ENCODE measurements around the gene MAGEL2.
A peak's percentile ranks its signal among the peaks of the same experiment; 100 is the strongest.

MAGEL2 gene

DNA sequence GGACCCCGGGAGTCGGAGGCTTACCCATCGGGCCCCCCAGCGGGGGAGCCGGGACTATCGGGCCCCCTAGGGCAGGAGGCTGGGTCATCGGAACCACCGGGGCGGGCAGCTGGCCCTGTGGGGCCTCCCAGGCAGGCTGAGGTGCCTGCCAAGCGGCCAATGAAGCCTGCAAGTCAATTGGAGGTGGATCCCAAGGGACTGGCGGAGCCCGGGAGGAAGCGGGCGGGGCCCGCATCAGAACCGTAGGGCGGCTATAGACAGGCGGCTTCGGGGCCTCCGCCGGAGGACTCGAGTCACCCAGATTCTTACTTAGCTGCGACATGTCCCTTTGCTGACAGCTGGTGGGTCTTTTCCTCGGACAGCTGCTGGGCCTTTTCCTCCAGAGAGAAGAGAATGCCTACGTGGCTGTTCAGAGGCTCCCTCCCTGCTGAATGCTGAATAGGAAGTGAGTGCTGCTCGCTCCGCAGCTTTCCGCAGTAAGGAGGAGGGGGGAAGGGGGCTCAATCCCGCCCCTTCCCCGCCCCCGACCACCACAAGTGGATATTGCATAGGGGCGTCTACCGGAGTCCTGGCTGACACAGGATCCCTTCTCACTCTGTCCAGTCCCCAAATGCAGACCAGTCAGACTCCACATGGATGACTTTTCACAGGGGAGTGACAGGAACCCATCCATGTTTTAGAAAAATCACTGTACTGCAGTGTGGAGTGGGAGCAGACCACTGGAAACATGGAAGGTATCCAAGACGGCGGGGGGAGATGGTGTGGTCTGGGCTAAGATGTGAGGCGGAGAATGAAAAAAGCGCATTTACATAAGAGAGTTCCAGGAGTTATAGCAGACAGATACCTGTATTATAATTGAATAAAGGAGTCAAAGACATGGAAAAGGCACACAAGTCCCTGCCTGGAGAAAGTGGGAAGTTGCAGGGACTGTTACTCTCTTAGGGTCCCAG is at the start of gene MAGEL2:
Gene MAGEL2 (minus strand): TSS at position 447 of the 950 bp plus-strand sequence. CDS start 125 bp downstream, at position 322.
- no peak for DNase-seq

DNA sequence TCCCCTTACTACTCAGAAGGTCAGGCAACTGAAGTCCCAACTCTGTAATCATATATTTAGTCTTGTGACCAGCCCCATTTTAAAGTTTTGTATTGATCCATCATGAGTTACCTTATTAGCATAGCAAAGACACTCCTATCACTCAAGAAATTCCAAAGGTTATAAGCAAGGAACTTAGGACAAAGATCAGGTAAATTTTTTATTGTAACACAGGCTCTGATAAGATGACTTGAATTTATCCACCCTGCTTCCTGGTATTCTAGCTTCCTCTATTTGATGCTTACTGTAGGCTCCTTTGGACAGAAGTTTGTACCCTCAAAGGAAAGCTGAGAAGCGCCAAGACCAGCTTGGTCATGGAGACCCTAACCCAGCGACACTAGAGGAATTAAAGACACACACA is 47.6 kb upstream of the MAGEL2 start:
- no peak for DNase-seq

DNA sequence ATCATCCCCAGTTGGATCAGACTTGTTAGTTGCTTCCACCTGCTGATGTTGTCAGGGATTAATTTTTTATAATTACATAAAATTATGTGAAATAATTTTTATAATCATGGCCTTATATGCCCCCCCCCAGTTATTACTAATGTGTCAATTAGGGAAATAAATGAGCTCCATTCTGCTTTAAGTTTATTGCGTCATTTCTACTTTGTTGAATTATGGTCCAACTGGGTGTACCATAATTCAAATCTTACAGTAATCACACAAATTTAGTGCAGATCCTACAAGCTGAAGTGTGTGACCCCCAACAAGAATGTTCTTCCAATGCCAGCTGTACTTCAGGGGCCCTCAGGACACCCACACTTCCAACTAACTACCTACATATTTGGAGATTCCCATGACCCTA is 46.9 kb upstream of the MAGEL2 start:
- DNase-seq, result no peak

- DNase-seq, result no peak
Measured at GRCh38 chr15:23690450-23690852, 42.8 kb upstream of the MAGEL2 start.

- no peak for DNase-seq
Measured at GRCh38 chr15:23690015-23690414, 42.3 kb upstream of the MAGEL2 start.

GRCh38 chr15:23687143-23687470 is 39.4 kb upstream of the MAGEL2 start, which contains the start of gene NDN:
Gene NDN (minus strand): TSS chr15:23687305. CDS start chr15:23687217, 88 bp downstream.
- no peak for DNase-seq

GRCh38 chr15:23686466-23687142 is 38.9 kb upstream of the MAGEL2 start:
- DNase-seq, result no peak

GRCh38 chr15:23671481-23671880 is 23.8 kb upstream of the MAGEL2 start:
- no peak for DNase-seq

- DNase-seq, result no peak
Measured at GRCh38 chr15:23670970-23671369, 23.3 kb upstream of the MAGEL2 start.

DNA sequence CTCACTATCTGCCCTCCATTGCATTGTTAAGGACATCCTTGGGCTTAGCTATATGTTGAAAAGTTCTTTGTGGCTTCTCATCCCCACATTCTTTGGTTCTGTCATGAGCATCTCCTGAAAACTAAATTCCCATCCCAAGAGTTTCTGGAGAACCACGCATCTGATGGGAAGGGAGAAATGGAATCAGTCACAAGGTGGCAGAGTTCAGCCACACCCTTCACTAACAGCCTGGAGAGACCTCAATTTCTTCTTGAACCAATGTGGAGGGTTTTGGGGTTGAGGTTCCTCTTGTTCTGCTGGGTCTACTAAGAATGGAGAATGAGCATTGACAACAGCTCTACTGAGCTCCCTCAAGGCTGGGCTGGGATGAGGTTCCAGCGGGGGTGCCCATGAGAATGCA is 15.6 kb upstream of the MAGEL2 start:
- no peak for DNase-seq

- DNase-seq, result peak; percentile 35
Measured at GRCh38 chr15:23648920-23649515, 1.4 kb upstream of the MAGEL2 start.

GRCh38 chr15:23647001-23647295 is 719 bp downstream of the MAGEL2 start:
- DNase-seq, result no peak

GRCh38 chr15:23646165-23647000 is 1.3 kb downstream of the MAGEL2 start:
- no peak for DNase-seq

DNA sequence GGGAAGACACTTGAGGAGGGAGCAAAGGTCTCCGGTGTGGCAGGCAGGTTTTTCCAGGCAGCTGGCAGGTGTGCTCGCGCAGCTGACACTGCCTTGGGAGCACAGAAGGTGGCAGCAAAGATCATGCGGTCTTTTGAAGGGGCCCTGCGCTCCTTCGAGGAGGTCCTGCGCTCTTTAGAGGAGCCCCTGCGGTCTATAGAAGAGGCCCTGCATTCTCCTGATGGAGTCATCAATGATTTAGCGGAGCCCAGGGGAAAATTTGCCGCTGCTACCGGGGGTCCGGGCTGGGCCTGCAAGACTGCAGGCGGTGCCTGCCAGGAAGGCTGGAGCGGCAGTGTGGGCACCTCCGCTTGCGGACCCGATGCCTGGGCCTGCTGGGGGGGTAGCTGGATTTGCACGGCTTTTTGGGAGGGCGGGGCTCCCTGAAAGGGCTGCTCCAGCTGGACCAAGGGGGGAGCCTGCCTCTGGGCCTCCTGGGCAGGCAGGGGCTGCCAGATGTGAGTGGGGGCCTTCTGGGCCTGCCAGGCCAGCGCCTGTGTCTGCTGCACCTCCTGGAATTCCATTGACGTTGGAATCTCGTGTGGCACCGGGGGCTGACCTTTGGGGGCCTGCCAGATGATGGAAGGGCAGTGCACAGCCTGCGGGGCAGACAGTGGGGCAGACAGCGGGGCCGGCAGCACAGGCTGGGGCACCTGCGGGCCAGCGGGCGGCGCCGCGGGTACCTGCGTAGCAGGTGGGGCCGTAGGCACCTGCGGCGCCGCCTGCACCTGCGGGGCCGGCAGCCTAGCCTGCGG is 2.1 kb downstream of the MAGEL2 start:
- DNase-seq, result no peak

GRCh38 chr15:23644829-23645228 is 2.8 kb downstream of the MAGEL2 start:
- DNase-seq, result no peak

GRCh38 chr15:23642413-23643044 is 5.1 kb downstream of the MAGEL2 start:
- DNase-seq, result peak; percentile 35

- no peak for DNase-seq
Measured at GRCh38 chr15:23634181-23634580, 13.5 kb downstream of the MAGEL2 start.

DNA sequence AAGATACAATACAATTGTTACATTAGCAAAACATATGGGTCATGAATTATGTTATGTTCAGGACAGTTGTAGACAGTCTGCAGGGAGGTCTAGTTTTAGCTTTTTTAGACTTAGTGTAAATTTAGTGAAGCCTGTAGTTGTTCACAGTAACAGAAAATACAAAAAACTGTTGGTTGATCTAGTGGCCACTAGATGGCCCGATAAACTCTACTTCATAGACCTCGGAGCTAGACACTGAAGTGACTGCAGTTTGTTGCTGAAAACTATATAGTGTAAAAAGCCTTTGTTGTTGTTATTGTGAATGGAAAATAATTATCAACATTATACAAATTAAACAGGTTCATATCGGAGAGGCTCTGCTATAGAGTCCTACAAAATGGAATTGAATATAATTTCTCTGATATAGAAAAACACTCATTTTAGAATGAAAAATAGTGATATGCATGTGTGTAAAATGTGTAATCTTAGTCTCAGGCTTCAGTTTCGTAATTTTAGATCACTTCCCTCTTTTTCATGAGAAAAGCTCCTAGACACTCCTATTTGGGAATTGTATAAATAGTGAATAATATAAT is 18.3 kb downstream of the MAGEL2 start:
- DNase-seq, result no peak

- no peak for DNase-seq
Measured at GRCh38 chr15:23628612-23629233, 18.9 kb downstream of the MAGEL2 start.

DNA sequence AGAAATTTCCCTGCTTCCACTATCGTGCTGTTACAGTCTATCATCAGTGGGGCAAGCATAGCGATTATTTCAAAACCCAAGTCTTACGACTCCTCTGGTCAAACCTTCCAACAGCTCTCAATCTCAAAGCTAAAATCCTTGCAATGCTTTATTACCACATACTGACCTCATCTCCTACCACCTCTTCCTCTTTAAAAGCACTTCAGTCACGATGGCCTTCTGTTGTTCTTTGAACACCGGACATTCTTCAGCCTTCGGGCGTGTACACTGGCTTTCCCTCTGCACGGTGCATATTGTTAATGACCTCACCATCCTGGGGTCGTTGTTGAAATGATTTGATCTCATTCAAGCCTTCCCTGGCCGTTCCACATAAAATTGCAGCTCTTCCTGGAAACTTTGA is 31.1 kb downstream of the MAGEL2 start:
- no peak for DNase-seq

DNA sequence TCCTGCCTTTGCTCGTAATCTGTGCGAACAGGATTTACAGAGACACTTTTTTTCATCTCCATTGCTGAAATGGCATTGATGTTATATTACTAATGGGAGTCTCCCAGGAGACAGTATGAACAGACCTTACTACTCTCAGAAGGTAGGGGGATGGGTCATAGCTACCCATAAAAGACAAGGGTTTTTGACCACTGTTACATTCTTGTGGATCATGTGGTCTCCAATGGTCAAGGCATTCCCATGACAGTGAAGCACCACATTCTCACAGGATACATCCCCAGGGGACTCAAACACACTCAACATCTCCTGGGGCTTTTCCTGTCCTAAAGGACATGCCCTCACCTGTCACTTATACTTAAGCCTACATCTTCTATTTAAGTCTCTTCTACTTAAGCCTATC is 41.4 kb downstream of the MAGEL2 start:
- no peak for DNase-seq

Data from stimulated activated CD4-positive, alpha-beta T cell treated with anti-CD3 and anti-CD28 coated beads, Interleukin-4, amount 100 ng/mL, for 1 hour (primary cell).